Hematopoietic multipotent progenitor cell treated with erythropoietin and hydrocortisone succinate and interleukin-3 and kit ligand, for 17 days (in vitro differentiated cells): Measurements from ENCODE around the gene LIN9.

Experiments
- DNase-seq: peaks from one replicate; pipeline ENCODE4 v3.0.0-alpha.2; 2015; ENCODE audit warnings: low spot score

LIN9 gene

DNA sequence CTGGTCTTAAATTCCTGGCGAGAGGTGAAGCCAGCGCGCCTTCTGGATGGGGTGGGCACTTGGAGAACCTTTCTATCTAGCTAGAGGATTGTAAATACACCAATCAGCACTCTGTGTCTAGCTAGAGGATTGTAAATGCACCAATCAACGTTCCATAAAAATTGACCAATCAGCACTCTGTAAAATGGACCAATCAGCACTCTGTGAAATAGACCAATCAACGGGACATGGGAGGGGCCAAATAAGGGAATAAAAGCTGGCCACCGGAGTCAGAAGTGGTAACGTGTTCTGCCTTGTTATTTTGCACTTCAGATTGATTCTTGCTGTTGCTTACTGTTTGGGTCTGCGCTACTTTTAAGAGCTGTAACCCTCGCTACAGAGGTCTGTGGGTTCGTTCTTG, 12.0 kb upstream of the LIN9 start:
- DNase-seq: no peak

DNA sequence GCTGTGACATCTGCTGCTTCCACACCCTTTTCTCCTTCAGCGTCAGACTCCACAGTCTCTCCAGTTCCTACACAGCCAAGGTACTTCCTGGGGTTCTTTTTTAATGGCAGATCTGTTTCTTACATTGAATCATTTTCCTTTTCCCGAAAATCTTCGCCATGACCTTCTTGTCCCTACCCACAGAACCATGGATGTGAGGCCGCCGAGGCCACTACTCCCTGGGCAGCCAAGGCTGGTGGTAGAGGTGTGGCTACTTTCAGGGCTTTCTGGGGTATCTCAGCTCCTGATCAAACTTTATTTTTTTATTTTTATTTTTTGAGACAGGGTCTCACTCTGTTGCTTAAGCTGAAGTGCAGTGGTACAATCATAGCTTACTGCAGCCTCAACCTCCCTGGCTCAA, 9.5 kb upstream of the LIN9 start:
- no peak for DNase-seq

DNA sequence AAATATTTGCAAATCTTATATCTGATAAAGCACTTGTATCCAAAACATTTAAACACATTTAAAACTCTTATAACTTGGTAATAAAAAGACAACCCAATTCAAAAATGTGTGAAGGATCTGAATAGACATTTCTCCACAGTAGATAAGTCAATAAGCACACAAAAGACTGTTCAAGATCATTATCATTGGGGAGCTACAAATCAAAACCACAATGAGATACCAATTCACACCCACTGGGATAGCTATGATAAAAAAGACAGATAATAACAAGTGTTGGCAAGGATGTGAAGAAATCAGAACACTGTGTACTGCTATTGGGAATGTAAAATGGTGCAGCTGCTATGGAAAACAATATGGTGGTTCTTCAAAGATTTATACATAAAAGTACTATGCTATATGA, 5.1 kb upstream of the LIN9 start:
- no peak for DNase-seq

DNA sequence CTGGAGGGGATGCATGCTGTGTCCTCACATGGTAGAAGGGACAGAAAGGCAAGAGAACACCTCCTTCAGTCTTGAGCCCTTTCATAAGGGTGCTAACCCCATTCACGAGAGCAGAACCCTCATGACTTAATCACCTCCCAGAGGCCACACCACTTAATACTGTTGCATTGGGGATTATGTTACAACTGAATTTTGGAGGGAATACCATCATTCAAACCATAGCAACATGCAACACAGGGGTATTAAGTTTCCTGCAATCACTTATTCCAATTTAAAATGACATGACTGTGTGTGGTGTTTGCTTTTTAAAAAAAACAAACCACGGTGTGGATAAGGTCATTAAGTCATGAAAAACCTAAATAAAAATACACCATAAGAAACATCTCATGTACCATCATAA, 3.1 kb upstream of the LIN9 start:
- DNase-seq: no peak

DNA sequence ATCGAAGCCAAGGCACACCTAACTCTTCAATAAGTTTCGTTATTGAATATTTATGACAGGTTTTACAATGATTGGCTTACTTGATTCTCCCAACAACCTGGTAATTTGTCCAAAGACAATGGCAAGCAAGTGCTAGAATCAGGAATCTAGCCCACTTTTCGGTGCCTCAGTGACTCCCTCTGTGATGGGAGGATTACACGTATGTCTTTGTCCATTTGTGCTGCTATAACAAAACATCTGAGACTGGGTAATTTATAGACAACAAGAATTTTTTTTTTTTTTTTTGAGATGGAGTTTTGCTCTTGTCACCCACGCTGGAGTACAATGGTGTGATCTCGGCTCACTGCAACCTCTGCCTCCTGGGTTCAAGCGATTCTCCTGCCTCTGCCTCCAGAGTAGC, 2.4 kb upstream of the LIN9 start:
- DNase-seq: no peak

DNA sequence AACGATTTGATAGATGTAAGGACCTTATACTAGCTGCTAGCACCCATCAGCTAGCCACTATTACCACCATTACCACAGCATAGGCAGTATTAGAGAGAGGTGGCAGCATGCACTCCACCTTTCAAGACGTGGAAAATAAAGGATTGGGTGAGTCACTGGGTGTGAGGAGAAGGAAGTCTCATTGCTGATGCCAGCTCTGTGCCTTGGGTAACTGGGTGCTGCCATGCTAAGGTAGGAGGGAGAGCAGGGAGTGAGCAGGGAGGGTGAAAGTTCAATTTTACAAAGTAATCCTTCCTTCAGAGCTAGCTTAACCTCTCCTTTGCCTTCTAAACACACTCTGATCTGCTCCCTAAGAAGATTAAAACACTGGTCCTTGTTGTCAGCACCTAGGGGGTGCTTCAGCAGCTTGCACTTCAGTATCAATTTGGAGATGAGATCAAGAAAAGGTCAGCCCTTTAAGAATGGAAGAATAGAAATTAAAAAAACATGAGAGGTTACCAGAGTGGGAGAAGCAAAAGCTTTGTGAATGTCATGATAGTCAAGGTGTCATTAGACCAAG, 1.8 kb upstream of the LIN9 start:
- no peak for DNase-seq

DNA sequence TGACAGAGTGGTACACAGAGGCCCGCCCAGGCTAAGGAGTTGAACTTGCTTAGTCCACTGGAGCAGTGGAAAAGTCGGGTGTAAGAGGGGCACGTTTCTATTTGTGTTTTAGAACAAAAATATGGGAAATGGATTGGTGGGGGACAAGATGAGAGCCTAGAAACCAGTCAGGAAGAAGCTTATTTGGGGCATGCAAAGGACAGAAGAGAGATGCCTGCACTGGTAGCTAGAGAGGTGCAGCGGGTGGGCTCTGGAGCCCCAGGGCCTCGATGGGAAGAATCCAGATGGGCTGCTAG, 1.2 kb upstream of the LIN9 start:
- no peak for DNase-seq

DNA sequence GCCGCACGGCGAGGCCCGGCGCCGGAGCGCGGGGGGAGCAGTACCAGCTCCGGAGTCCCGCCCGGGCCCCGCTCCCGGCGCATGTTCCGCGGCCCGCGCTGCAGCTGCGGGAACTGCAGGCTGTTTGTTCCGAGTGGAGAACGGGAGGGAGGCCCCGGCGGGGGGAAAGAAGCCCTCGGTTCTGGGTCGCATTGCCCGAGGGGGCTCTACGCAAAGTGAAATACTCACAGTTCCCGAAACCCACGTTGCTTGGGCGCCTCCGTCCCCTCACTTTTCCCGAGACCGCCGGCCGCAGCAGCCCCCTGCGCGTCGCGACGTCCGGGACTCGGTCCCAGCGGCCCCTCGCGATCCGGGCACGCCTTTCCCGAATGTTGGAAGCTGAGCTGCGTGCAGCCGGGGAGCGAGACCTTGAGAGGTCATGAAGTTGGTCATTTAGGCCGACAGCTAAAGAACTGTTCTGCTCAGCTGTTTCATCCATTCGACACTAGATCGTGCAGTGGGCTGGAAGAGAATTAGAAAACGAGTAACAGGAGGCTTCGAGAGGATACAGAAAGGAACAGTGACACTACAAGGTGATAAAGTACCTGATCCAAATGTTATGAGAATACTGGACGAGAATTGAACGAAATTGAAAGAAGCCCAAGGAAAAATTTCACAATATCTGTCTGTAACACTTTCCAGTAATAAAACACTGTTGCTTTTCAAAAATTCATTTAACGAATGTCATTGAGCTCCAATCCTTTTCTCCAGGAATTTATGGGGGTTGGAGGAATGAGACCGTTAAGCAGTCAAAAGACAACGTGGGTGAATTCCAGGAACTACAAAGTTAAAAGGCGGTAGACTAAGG, 657 bp upstream of the LIN9 start:
- no peak for DNase-seq

DNA sequence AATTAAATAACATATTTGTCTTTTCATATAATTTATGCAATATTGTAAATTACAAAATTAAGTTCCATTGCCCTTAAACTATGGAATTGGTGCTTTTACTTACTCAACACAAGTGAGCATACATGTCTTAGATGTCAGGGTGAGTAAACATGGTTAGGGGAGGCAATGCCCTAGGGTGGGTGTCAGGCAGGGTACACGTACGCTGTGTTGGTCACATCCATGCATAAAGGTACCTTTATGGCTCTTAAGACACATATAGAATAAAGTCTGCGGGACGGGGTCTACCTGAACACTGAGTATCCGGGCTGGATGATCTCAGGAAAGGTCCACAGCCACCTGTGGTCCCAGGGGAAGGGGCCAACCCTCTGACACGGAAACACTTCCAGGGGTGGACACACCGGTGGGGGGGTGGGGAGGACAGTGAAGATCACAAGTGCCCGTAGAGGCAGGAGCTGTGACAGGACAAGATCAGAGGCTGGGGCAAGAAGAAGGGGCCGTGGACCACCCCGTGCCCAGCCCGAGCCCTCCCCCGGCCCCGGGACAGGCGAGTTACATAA, 720 bp downstream of the LIN9 start:
- peak; percentile 14 for DNase-seq

DNA sequence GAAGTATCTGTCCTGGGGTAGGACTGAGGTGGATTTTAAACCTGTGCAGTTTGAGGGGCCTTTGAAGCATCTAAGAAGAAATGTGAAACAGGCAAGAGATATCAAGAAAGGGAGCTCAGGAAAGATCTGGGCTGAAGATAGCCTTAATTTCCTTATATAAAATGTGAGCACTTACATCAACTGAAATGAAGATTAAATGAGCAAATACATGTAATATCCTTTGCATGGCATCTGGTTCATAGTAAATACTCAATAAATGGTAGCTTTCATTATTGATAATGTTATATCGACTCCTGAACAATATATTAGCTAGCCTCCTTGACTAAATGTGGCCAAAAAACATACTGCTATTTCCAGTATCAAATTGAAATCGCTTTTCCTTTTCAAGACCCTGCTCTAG, 2.5 kb downstream of the LIN9 start:
- DNase-seq: no peak

DNA sequence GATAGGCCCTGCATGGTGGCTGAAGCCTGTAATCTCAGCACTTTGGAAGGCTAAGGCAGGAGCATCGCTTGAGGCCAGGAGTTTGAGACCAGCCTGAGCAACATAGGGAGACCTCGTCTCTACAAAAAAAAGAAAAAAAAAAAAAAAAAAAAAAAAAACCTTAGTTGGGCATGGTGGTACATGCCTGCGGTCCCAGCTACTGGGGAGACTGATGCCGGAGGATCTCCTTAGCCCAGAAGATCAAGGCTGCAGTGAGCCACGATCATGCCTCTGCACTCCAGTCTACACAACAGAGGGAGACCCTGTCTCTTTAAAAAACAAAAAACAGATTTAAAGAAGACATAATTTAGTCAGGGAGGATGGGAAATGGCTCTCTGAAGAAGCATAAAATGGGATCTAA, 3.8 kb downstream of the LIN9 start:
- no peak for DNase-seq

DNA sequence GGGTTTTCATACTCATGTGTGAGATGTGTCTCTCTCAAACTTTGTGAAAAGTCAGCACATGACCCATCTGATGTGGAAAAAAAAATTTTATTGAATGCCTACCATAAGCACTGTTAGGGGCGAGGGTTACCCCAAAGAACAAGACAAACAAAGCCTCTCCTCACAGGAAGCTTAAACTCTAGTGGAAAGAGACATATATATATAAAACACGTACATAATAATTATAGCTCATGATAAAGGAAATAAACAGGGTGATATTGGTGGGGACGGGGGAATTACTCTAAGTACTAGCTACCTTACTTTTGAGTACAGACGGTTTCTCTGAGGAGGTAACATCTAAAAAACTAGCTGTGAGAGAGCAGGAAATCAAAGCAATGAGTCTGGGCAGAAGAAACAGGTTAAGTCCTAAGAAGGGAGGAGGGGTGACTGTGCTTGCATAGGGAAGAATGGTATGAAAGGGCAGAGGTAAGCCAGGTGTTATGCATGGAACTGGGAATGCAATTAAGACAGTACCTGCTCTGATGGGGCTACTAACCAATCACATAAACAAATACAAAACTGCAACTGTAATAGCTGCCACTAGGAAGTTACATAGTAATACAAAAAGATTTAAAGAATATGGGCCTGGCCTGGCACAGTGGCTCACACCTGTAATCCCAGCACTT, 4.5 kb downstream of the LIN9 start:
- no peak for DNase-seq

DNA sequence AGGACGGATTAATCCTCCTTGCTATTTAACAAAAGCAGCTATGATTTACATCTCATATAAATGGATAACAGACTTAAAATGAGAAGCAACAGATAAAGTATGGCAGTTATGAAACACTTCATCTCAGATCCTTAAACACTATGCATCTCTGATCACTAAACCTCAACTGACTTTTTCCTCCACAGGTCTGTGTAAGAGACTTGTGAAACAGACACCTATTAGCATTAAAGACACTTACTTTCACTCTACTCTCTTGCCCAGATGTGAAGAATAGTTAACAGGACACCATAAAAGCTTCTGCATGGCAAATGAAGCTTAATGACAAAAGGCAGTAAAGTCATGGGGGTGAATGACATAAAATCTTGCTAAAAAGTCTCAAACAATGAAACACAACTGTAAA, 6.2 kb downstream of the LIN9 start:
- DNase-seq: no peak

DNA sequence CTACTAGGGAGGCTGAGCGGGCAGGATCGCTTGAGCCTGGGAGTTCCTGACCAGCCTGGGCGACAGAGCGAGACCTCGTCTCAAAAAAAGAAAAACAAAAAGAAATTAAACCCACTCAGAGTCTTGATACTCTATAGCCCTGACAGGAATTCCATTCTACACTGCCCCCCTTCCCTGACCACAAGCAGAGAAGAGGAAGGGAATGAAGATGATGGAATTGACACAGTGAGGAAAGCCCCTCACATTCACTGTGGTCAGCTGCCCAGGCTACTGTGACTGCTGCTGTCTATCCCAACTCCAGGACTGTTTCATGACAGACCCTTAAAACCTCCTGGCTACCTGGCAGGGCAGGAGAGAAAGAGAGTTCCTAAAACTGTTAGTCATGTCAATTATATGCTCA, 12.1 kb downstream of the LIN9 start:
- DNase-seq: no peak

DNA sequence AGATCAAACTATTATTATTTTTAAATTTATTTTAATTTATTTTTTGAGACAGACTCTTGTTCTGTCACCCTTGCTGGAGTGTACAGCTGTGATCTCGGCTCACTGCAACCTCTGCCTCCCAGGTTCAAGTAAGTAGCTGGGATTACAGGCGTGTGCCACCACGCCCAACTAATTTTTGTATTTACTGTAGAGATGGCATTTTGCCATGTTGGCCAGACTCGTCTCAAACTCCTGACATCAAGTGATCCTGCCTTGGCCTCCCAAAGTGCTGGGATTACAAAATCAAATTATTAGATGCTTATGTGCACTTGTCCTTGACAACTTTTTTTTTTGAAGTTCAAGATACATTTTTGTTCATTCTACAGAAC, 15.4 kb downstream of the LIN9 start:
- no peak for DNase-seq

DNA sequence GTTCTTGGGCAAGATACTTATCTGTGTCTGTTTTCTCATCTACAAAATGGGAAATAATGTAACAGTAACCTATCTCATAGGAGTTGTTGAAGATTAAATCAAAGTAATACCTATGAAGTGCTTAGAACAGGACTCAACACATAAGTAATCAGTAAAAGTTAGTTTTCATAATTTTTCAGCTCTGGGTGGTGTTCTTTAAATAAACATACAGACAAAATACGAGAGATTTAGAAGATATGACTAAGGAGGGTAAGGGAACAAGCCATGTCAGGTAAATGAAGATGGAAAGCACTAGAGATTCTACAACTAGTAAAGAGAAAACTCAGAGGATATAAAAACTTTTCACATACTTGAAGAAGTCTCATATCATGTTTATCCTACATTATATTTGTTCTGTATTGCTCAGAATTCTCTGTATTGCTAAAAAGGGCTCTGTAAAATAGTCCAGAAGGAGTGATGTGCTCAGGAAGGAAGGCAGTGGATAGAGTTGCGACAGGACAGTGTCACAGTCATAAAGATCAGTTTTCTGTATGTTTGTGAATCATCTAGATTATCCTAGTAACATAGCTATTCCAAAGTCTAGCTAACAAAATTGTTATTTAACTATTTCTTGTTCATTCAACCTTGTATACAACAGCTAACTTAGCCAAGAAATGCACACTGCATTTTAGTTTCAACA, 16.0 kb downstream of the LIN9 start:
- no peak for DNase-seq

DNA sequence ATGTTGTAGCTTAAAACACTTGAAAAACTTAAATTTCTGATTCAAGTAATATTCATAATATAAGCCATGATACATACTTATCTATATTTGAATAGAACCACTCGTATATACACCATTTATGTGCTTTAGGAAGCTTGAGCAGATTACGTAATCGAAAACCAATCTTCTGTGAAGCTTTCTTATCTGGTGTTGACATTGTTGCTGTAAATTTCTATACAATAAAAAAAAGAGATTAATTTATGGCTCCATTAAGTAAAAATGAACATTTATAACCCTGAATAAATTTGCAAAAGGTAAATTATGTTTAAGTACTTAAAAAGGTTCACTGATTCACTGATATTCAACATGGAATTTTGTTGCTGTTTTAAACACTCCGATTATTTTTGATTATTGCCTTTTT, 21.4 kb downstream of the LIN9 start:
- no peak for DNase-seq

DNA sequence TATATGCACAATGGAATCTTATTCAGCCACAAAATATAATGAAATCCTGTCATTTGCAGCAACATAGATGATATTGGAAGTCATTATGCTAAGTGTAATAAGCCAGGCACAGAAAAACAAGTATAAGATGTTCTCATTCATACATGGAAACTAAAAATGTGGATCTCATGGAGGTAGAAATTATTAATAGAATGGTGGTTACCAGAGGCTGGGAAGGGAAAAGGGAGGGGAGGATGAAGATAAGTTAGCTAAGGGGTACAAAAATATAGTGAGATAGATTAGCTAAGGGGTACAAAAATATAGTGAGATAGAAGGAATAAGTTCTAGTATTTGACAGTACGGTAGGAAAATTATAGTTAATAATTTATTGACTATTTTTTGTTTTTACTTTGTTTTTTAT, 27.9 kb downstream of the LIN9 start:
- no peak for DNase-seq

DNA sequence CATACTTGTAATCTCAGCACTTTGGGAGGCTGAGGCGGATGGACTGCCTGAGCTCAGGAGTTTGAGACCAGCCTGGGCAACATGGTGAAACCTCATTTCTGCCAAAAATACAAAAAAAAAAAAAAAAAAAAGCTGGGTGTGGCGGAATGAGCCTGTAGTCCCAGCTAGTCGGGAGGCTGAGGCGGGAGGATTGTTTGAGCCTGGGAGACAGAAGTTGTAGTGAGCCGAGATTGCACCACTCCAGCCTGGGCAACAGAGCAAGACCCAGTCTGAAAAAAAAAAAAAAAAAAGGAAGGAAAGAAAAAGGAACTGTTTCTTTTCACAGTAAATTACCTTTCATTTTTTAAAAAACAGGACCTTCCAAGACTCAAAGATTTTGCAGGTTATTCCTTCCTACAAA, 29.5 kb downstream of the LIN9 start:
- no peak for DNase-seq

DNA sequence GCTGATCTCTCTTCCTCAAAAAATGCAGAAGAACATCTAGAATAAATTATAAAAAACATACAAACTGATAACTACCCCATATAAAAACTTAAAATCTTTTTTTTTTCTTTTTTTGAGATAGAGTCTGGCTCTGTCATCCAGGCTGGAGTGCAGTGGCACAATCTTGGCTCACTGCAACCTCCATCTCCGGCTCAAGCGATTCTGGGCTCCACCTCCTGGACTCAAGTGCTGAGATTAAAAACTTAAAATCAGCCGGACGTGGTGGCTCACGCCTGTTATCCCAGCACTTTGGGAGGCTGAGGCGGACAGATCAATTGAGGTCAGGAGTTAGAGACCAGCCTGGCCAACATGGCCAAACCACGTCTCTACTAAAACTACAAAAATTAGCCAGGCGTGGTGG, 31.1 kb downstream of the LIN9 start:
- DNase-seq: no peak

DNA sequence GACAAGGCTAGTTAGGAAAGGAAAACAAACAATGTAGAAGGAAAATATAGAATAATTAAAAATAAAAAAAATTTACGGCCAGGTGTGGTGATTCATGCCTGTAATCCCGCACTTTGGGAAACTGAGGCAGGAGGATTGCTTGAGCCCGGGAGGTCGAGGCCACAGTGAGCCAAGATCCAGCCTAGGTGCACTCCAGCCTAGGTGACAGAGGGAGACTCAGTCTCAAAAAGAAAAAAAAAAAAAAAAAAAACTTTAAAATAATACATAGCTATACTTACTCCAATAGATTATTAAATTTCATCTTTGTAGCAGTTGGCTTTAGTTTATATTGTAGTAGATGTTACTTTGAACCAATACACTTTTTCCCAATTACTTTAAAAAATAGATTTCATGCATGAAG, 32.0 kb downstream of the LIN9 start:
- no peak for DNase-seq

DNA sequence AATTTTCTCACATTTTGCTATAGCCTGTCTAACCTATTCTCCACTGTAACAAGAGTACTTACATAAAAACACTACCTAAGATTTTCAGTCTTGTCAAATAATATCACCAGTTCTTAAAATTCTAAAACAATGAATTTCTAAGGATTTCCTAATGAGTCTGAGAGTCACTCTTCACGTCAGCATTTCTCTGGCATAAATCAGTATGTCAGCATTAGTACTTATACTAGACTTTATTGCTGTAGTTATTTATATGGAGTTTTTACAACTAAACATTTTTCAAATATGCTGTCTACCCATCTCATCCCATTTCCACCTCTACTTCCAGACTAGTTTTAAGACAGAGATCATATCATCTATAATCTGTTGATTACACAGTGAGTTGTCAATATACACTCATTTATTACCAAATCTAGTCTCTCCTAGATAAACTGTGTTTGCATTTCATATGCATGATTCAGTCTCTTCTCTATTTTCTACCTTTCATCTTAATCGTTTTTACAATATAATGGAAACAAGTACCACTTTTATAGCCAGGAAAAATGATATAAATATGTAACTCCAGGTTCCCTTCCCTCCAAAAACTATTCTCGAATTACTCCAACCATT, 32.8 kb downstream of the LIN9 start:
- no peak for DNase-seq

DNA sequence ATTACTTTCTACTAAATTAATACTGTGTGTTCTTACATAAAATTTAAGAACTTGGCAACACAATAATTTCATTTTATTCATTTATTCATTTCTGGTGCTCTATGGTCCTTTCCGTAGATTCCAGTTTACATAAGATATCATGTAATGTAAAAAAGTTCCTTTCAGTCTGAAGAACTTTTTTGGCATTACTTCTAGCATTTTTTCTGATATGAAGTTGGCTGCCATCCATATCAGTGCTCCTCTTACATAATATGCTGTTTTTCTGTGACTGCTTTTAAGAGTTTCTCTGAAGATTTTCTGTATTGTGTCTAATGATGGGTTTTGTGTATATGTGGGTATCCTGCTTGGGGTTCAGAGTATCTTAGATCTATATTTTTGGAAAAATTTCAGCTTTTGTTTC, 34.8 kb downstream of the LIN9 start:
- DNase-seq: peak; percentile 40
